WTC11 (cell line): ENCODE results near the gene UNC13D. TPM values are rescaled to one million over a fixed set of nuclear protein-coding genes. Genes with fewer than 3 reads are reported as not detected.

Experiments
- ATAC-seq: fragments of 200-7000 bp; cut with Tn5 transposase; 2 replicates; pipeline ENCODE4 v1.10.0; 2021; ENCODE audit warnings: mild to moderate bottlenecking, moderate library complexity
- CTCF ChIA-PET: fragments of 300-600 bp; sonication (Branson Sonifier 250); formaldehyde crosslinking; loops from one replicate; lab custom pipeline; 2021; ENCODE audit warnings: antibody characterized with exemption; lab: Charles Lee
- POLR2A ChIA-PET: fragments of 350-600 bp; sonication (Branson Sonifier 250); formaldehyde crosslinking; loops from one replicate; lab custom pipeline; 2021; ENCODE audit warnings: antibody characterized with exemption; lab: Charles Lee
- DNase-seq: peaks from one replicate; pipeline ENCODE4 v3.0.0; 2021; ENCODE audit warnings: low spot score
- H3K27ac Mint-ChIP-seq: 2 replicates; pipeline ENCODE4 v1.8.0; 2021; ENCODE audit warnings: mixed read lengths
- H3K27me3 Mint-ChIP-seq: 2 replicates; pipeline ENCODE4 v1.8.0; 2021; ENCODE audit warnings: low read depth, mild to moderate bottlenecking, moderate library complexity, mixed read lengths
- H3K36me3 Mint-ChIP-seq: 2 replicates; pipeline ENCODE4 v1.8.0; 2021; ENCODE audit warnings: mixed read lengths
- H3K4me1 Mint-ChIP-seq: 2 replicates; pipeline ENCODE4 v1.8.0; 2022; ENCODE audit warnings: mixed read lengths
- H3K4me3 Mint-ChIP-seq: 2 replicates; pipeline ENCODE4 v1.8.0; 2021; ENCODE audit warnings: mild to moderate bottlenecking, moderate library complexity, mixed read lengths
- H3K9me3 Mint-ChIP-seq: 2 replicates; pipeline ENCODE4 v1.8.0; 2021; ENCODE audit warnings: mixed read lengths
- ELF4 ChIP-seq: sonication (generic); formaldehyde crosslinking; IDR thresholded peaks from 2 replicates; pipeline ENCODE4 v1.8.1; 2022; ENCODE audit warnings: low read depth, mild to moderate bottlenecking, moderate library complexity, missing genetic modification reagents
- FOXP4 ChIP-seq: sonication (generic); formaldehyde crosslinking; IDR thresholded peaks from 2 replicates; pipeline ENCODE4 v1.8.0; 2022; ENCODE audit warnings: mild to moderate bottlenecking, missing genetic modification reagents
- GRHL2 ChIP-seq: fragments of 250-450 bp; sonication (Bioruptor Pico); IDR thresholded peaks from 2 replicates; pipeline ENCODE4 v1.8.0; 2022; ENCODE audit warnings: mild to moderate bottlenecking, moderate library complexity; ENCODE audit not compliant: insufficient replicate concordance, severe bottlenecking
- HMGXB4 ChIP-seq: sonication (generic); formaldehyde crosslinking; IDR thresholded peaks from 2 replicates; pipeline ENCODE4 v1.8.1; 2023; ENCODE audit warnings: mild to moderate bottlenecking, moderate library complexity, missing genetic modification reagents
- NR2C2 ChIP-seq: sonication (generic); formaldehyde crosslinking; IDR thresholded peaks from 2 replicates; pipeline ENCODE4 v1.8.0; 2022; ENCODE audit warnings: mild to moderate bottlenecking, missing genetic modification reagents
- SOX15 ChIP-seq: fragments of 250-450 bp; sonication (Bioruptor Pico); IDR thresholded peaks from 2 replicates; pipeline ENCODE4 v1.9.0; 2021; ENCODE audit warnings: mild to moderate bottlenecking
- STAT6 ChIP-seq: sonication (generic); formaldehyde crosslinking; conservative IDR thresholded peaks from 2 replicates; pipeline ENCODE4 v1.8.1; 2023; ENCODE audit warnings: mild to moderate bottlenecking, low read depth, missing genetic modification reagents, moderate library complexity
- TEAD4 ChIP-seq: sonication (generic); formaldehyde crosslinking; IDR thresholded peaks from 2 replicates; pipeline ENCODE4 v1.8.0; 2022; ENCODE audit warnings: mild to moderate bottlenecking, missing genetic modification reagents
- USF1 ChIP-seq: sonication (generic); formaldehyde crosslinking; IDR thresholded peaks from 2 replicates; pipeline ENCODE4 v1.8.0; 2022; ENCODE audit warnings: mild to moderate bottlenecking, missing genetic modification reagents
- ZNF263 ChIP-seq: sonication (generic); formaldehyde crosslinking; IDR thresholded peaks from 2 replicates; pipeline ENCODE4 v1.8.1; 2022; ENCODE audit warnings: low read depth, mild to moderate bottlenecking, moderate library complexity, missing genetic modification reagents
- ZNF512 ChIP-seq: sonication (generic); formaldehyde crosslinking; IDR thresholded peaks from 2 replicates; pipeline ENCODE4 v1.8.1; 2022; ENCODE audit warnings: missing genetic modification reagents, borderline replicate concordance
- total RNA-seq: library from RNA; stranded (reverse); gene quantifications from 3 replicates; pipeline ENCODE4 v1.2.3, GENCODE V29; 2021

The UNC13D gene
- total RNA-seq, 1 experiment from 2014 or later = 13.1 TPM

- TF ChIP-seq USF1 (CRISPR knock-in tag) (no peak), NR2C2 (CRISPR knock-in tag) (no peak), FOXP4 (CRISPR knock-in tag) (no peak), STAT6 (CRISPR knock-in tag) (no peak), GRHL2 (CRISPR knock-in tag) (no peak), TEAD4 (CRISPR knock-in tag) (no peak)
These were observed 40.3 kb downstream of the UNC13D start (continued) for GRCh38 chr17:75803883-75804282.

- no peaks in the 10 kb centered on the region for H3K9me3 Mint-ChIP-seq
- peak overlapping the region; percentile 85; the same call in 1 of the 2 replicates for H3K27ac Mint-ChIP-seq
- ATAC-seq (no peak), DNase-seq (no peak)
- CTCF ChIA-PET = interaction anchor here (1.1 to 2.5 kb wide), 5 partner anchors 13 to 167 kb away, joined by 3 to 10 read pairs (median 3); no protein-coding TSS in a partner anchor
- H3K4me3 Mint-ChIP-seq = no peak overlapping the region
- POLR2A ChIA-PET = interaction anchor here (0.7 kb wide), 1 partner anchor 27 kb away, joined by 3 read pairs; no protein-coding TSS in a partner anchor
- H3K4me1 Mint-ChIP-seq = no peaks in the 10 kb centered on the region
- no peaks in the 10 kb centered on the region for H3K27me3 Mint-ChIP-seq
- no peak for TF ChIP-seq HMGXB4 (CRISPR knock-in tag)
- no peak for TF ChIP-seq SOX15 (CRISPR knock-in tag)
- no peak for TF ChIP-seq ZNF512 (CRISPR knock-in tag)
- no peak for TF ChIP-seq ELF4 (CRISPR knock-in tag)
- TF ChIP-seq STAT6 (CRISPR knock-in tag) = no peak
- TF ChIP-seq ZNF263 (CRISPR knock-in tag) = no peak
- H3K36me3 Mint-ChIP-seq = peaks cover 36% of the 10 kb centered on the region
These were observed 44.8 kb downstream of the UNC13D start for GRCh38 chr17:75799402-75799801.
